NCI-H526 (cell line): ENCODE data around the gene C19orf33.
"Not testable (repeated sequence)": the region's sequence is repeated elsewhere in the genome, so short reads cannot be mapped to it uniquely, and the experiment has no call there.

Experiments used
- DNase-seq, 2 experiments: peaks; one replicate each; lab custom pipeline; 2025; lab: John Stamatoyannopoulos, UW

C19orf33 gene

GRCh38 chr19:38303517-38304351, at the start of gene C19orf33:
Gene C19orf33 (plus strand): TSS chr19:38304251. CDS start chr19:38304262, 11 bp downstream.
- no peak for DNase-seq

- peak; percentile 23 to 57 for DNase-seq
Measured at GRCh38 chr19:38255383-38256014, 48.6 kb upstream of the C19orf33 start.

GRCh38 chr19:38261942-38262341, 42.1 kb upstream of the C19orf33 start:
- DNase-seq = not testable (repeated sequence)

- no peak for DNase-seq
Measured at GRCh38 chr19:38262585-38263268, 41.3 kb upstream of the C19orf33 start.

GRCh38 chr19:38263689-38264485, 40.2 kb upstream of the C19orf33 start:
- no peak for DNase-seq

GRCh38 chr19:38264486-38265212, 39.4 kb upstream of the C19orf33 start, which contains the start of gene SPINT2:
Gene SPINT2 (plus strand): TSS chr19:38264573. CDS start chr19:38264893, 320 bp downstream.
- DNase-seq = peak; percentile 96 to 99

GRCh38 chr19:38265213-38265861, 38.7 kb upstream of the C19orf33 start:
- peak in 1 of 2 experiments; percentile 50 for DNase-seq

GRCh38 chr19:38265921-38266429, 38.1 kb upstream of the C19orf33 start:
- no peak for DNase-seq

GRCh38 chr19:38266981-38267597, 37.0 kb upstream of the C19orf33 start:
- DNase-seq = no peak

- no peak for DNase-seq
Measured at GRCh38 chr19:38267761-38268483, 36.1 kb upstream of the C19orf33 start.

GRCh38 chr19:38268539-38268938, 35.5 kb upstream of the C19orf33 start:
- DNase-seq = no peak

- no peak for DNase-seq
Measured at GRCh38 chr19:38270587-38271167, 33.4 kb upstream of the C19orf33 start.

- DNase-seq = peak; percentile 20 to 37
Measured at GRCh38 chr19:38273499-38273898, 30.6 kb upstream of the C19orf33 start.

GRCh38 chr19:38274739-38275138, 29.3 kb upstream of the C19orf33 start:
- no peak for DNase-seq

- no peak for DNase-seq
Measured at GRCh38 chr19:38276942-38277517, 27.0 kb upstream of the C19orf33 start.

GRCh38 chr19:38277549-38277948, 26.5 kb upstream of the C19orf33 start:
- no peak for DNase-seq

- no peak for DNase-seq
Measured at GRCh38 chr19:38277969-38278680, 25.9 kb upstream of the C19orf33 start.

- no peak for DNase-seq
Measured at GRCh38 chr19:38278751-38279150, 25.3 kb upstream of the C19orf33 start.
